Stimulated activated effector memory CD8-positive, alpha-beta T cell treated with anti-CD3 and anti-CD28 coated beads, Interleukin-12 subunit alpha, Interleukin-12 subunit beta, amount 100 ng/mL, for 72 hours (primary cell): ENCODE measurements around the gene LCN2.
A peak's percentile ranks its signal among the peaks of the same experiment; 100 is the strongest.
"Not testable (repeated sequence)": the region's sequence is repeated elsewhere in the genome, so short reads cannot be mapped to it uniquely, and the experiment has no call there.

Experiments used
- ATAC-seq: fragments of 150-1000 bp; cut with Tn5 transposase; 2 replicates; pipeline ENCODE4 v1.10.0; 2021
- DNase-seq, 2 donors: peaks; one replicate each; pipeline ENCODE4 v3.0.0; 2021 to 2022; ENCODE audit warnings: low spot score in 2 of 2
- H3K27ac Mint-ChIP-seq: one replicate; pipeline ENCODE4 v1.8.0; 2022; ENCODE audit warnings: mild to moderate bottlenecking, mixed read lengths
- H3K36me3 Mint-ChIP-seq: one replicate; pipeline ENCODE4 v1.8.0; 2022; ENCODE audit warnings: mild to moderate bottlenecking, mixed read lengths
- H3K4me1 Mint-ChIP-seq: one replicate; pipeline ENCODE4 v1.8.0; 2022; ENCODE audit warnings: mixed read lengths
- H3K4me3 Mint-ChIP-seq: one replicate; pipeline ENCODE4 v1.8.0; 2022; ENCODE audit warnings: mild to moderate bottlenecking, mixed read lengths
- H3K9me3 Mint-ChIP-seq: one replicate; pipeline ENCODE4 v1.8.0; 2022; ENCODE audit warnings: mixed read lengths

LCN2 gene

GRCh38 chr9:128181480-128181879, 32.2 kb downstream of the LCN2 start:
- not testable (repeated sequence) for DNase-seq, H3K4me3 Mint-ChIP-seq, ATAC-seq, H3K27ac Mint-ChIP-seq, H3K9me3 Mint-ChIP-seq
- Mint-ChIP-seq H3K36me3 (peaks cover 78% of the 10 kb centered on the region), H3K4me1 (peaks cover 27% of the 10 kb centered on the region)

GRCh38 chr9:128182893-128183588, 33.8 kb downstream of the LCN2 start:
- Mint-ChIP-seq H3K27ac (peak overlapping the region; percentile 71), H3K36me3 (peaks cover 82% of the 10 kb centered on the region), H3K4me1 (peaks cover 33% of the 10 kb centered on the region), H3K9me3 (no peaks in the 10 kb centered on the region), H3K4me3 (no peak overlapping the region)
- ATAC-seq (no peak), DNase-seq (no peak)

- H3K4me1 Mint-ChIP-seq: peaks cover 58% of the 10 kb centered on the region
- no peak overlapping the region for H3K4me3 Mint-ChIP-seq
- H3K27ac Mint-ChIP-seq: peak overlapping the region; percentile 64
- DNase-seq: no peak
- no peaks in the 10 kb centered on the region for H3K9me3 Mint-ChIP-seq
- H3K36me3 Mint-ChIP-seq: peaks cover 82% of the 10 kb centered on the region
- no peak for ATAC-seq
Measured at GRCh38 chr9:128185979-128186965, 37.0 kb downstream of the LCN2 start.

GRCh38 chr9:128187361-128187760, 38.1 kb downstream of the LCN2 start:
- Mint-ChIP-seq H3K4me3 (no peak overlapping the region), H3K4me1 (peaks cover 59% of the 10 kb centered on the region), H3K36me3 (peaks cover 81% of the 10 kb centered on the region), H3K27ac (no peak overlapping the region), H3K9me3 (no peaks in the 10 kb centered on the region)
- no peak for DNase-seq
- no peak for ATAC-seq

GRCh38 chr9:128188209-128188608, 39.0 kb downstream of the LCN2 start:
- DNase-seq (no peak), ATAC-seq (no peak)
- H3K9me3 Mint-ChIP-seq: no peaks in the 10 kb centered on the region
- peaks cover 73% of the 10 kb centered on the region for H3K36me3 Mint-ChIP-seq
- H3K27ac Mint-ChIP-seq: peak overlapping the region; percentile 34
- H3K4me1 Mint-ChIP-seq: peaks cover 56% of the 10 kb centered on the region
- H3K4me3 Mint-ChIP-seq: no peak overlapping the region

GRCh38 chr9:128190013-128190412, 40.8 kb downstream of the LCN2 start:
- no peak for DNase-seq
- H3K4me1 Mint-ChIP-seq: peaks cover 51% of the 10 kb centered on the region
- peak overlapping the region; percentile 96 for H3K27ac Mint-ChIP-seq
- ATAC-seq: no peak
- H3K36me3 Mint-ChIP-seq: peaks cover 55% of the 10 kb centered on the region
- peak overlapping the region; percentile 96 for H3K4me3 Mint-ChIP-seq
- H3K9me3 Mint-ChIP-seq: no peaks in the 10 kb centered on the region

GRCh38 chr9:128190516-128191405, 41.5 kb downstream of the LCN2 start:
- Mint-ChIP-seq H3K36me3 (peaks cover 47% of the 10 kb centered on the region), H3K4me3 (peak overlapping the region; percentile 96), H3K9me3 (no peaks in the 10 kb centered on the region), H3K4me1 (peaks cover 47% of the 10 kb centered on the region), H3K27ac (peak overlapping the region; percentile 96)
- ATAC-seq (peak; percentile 63), DNase-seq (no peak)

GRCh38 chr9:128191406-128192046, 42.3 kb downstream of the LCN2 start, which contains the start of gene CIZ1:
TSS of gene CIZ1 (minus strand) at chr9:128191572. CDS start at chr9:128190857, 715 bp downstream.
- Mint-ChIP-seq H3K36me3 (peaks cover 46% of the 10 kb centered on the region), H3K9me3 (no peaks in the 10 kb centered on the region), H3K4me3 (peak within 1 kb of the TSS; percentile 96), H3K27ac (peak within 1 kb of the TSS; percentile 96), H3K4me1 (peaks cover 42% of the 10 kb centered on the region)
- peak; percentile 77 to 89 for DNase-seq
- ATAC-seq: peak; percentile 97

GRCh38 chr9:128192601-128193371, 43.5 kb downstream of the LCN2 start:
- Mint-ChIP-seq H3K36me3 (peaks cover 35% of the 10 kb centered on the region), H3K4me1 (peaks cover 38% of the 10 kb centered on the region), H3K27ac (no peak overlapping the region), H3K9me3 (no peaks in the 10 kb centered on the region), H3K4me3 (peak overlapping the region; percentile 96)
- no peak for DNase-seq
- no peak for ATAC-seq

GRCh38 chr9:128193469-128194096, 44.3 kb downstream of the LCN2 start:
- no peaks in the 10 kb centered on the region for H3K9me3 Mint-ChIP-seq
- DNase-seq: no peak
- ATAC-seq: no peak
- H3K36me3 Mint-ChIP-seq: peaks cover 27% of the 10 kb centered on the region
- H3K4me1 Mint-ChIP-seq: peaks cover 31% of the 10 kb centered on the region
- no peak overlapping the region for H3K27ac Mint-ChIP-seq
- no peak overlapping the region for H3K4me3 Mint-ChIP-seq

GRCh38 chr9:128201441-128202369, 52.5 kb downstream of the LCN2 start:
- no peak overlapping the region for H3K27ac Mint-ChIP-seq
- DNase-seq (no peak), ATAC-seq (peak; percentile 61)
- no peaks in the 10 kb centered on the region for H3K9me3 Mint-ChIP-seq
- peaks cover 21% of the 10 kb centered on the region for H3K4me1 Mint-ChIP-seq
- H3K36me3 Mint-ChIP-seq: no peaks in the 10 kb centered on the region
- peak overlapping the region; percentile 60 for H3K4me3 Mint-ChIP-seq

- Mint-ChIP-seq H3K36me3 (no peaks in the 10 kb centered on the region), H3K4me3 (peak overlapping the region; percentile 60), H3K27ac (peak overlapping the region; percentile 46), H3K4me1 (peaks cover 21% of the 10 kb centered on the region), H3K9me3 (no peaks in the 10 kb centered on the region)
- ATAC-seq (no peak), DNase-seq (no peak)
Measured at GRCh38 chr9:128202648-128203023, 53.4 kb downstream of the LCN2 start.
